ENCODE results near the gene NFAM1. TPM values are rescaled to one million over a fixed set of nuclear protein-coding genes. Genes with fewer than 3 reads are reported as not detected.

NFAM1 gene
- total and polyA plus RNA-seq, 2 donors (not counting 3 experiments of a cell fraction or from before 2014, with no cell fraction given), result not detected

DNA sequence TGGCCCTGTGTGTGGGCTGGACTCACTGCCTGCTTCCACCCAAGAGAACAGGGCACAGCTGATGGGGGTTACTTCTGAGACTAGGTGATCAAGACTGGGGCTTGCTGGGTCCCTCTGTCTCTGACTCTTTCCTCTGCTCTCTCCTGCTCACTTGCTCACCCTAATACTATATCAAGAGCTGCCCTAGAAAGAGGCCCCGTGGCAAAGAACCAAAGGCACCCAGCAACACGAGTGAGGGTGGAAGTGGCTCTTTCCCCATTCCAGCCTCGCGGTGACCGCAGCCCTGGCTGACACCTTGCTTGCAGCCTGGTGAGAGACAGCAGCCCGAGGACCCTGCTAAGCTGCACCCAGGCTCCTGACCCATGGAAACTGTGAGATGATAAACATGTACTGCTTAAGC, 20.7 kb upstream of the NFAM1 start:
- no peak overlapping the region for H3K4me3 ChIP-seq (replicated peaks in 1 of 3; ENCODE audit: insufficient read depth in 1 of 3, low read depth in 1 of 3, low read length in 3 of 3)
- no peak overlapping the region for H2AFZ ChIP-seq (ENCODE audit: low read depth, low read length)
- H3K27ac ChIP-seq (ENCODE audit: insufficient read depth, low read depth, low read length), result no peak overlapping the region
- DNase-seq (ENCODE audit: low read depth, low spot score) (no peak), FAIRE-seq (no peak)
- intact Hi-C loops (cut with micrococcal nuclease) (no loop called here), dilution Hi-C loops (cut with MboI; ENCODE audit: extremely low pct_ligation_motif_present, low sequenced_read_pairs) (no loop called here)
- H3K9me1 ChIP-seq (replicated peaks; ENCODE audit: control insufficient read depth, extremely low read depth, insufficient read depth, low read length), result no peaks in the 10 kb centered on the region
- no TSS peak for BruUV-seq (replicated peaks)
- no peaks in the 10 kb centered on the region for H4K20me1 ChIP-seq (replicated peaks; ENCODE audit: control insufficient read depth, extremely low read depth, insufficient read depth, low read length)
- H3K9ac ChIP-seq (replicated peaks; ENCODE audit: extremely low read depth, insufficient read depth, low read length), result no peak overlapping the region
- POLR2A ChIA-PET, result no interaction called here
- H3K79me2 ChIP-seq (ENCODE audit: control insufficient read depth, insufficient read depth, low read length), result no peaks in the 10 kb centered on the region
- H3K36me3 ChIP-seq (ENCODE audit: control insufficient read depth in 2 of 2, extremely low read depth in 1 of 2, insufficient read depth in 2 of 2, low read length in 2 of 2), result no peaks in the 10 kb centered on the region
- no peaks in the 10 kb centered on the region for H3K4me1 ChIP-seq (ENCODE audit: control insufficient read depth, extremely low read depth, insufficient read depth, low read length)
- TF ChIP-seq JUN (IDR thresholded peaks at IDR 0.05; ENCODE audit: borderline replicate concordance, insufficient read depth, insufficient read length, low read depth) (no peak), GATA2 (IDR thresholded peaks at IDR 0.05; ENCODE audit: insufficient read depth, insufficient read length, low read depth, low read length) (no peak), MYC (IDR thresholded peaks at IDR 0.05; ENCODE audit: low read depth, low read length) (no peak), EZH2 (IDR thresholded peaks at IDR 0.05; ENCODE audit: borderline replicate concordance, low read depth, low read length, severe bottlenecking) (no peak)
- TF ChIP-seq, protein P1, sequence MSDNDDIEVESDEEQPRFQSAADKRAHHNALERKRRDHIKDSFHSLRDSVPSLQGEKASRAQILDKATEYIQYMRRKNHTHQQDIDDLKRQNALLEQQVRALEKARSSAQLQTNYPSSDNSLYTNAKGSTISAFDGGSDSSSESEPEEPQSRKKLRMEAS (IDR thresholded peaks at IDR 0.05; ENCODE audit: insufficient read depth, insufficient read length), result no peak
- TF ChIP-seq, protein P2, sequence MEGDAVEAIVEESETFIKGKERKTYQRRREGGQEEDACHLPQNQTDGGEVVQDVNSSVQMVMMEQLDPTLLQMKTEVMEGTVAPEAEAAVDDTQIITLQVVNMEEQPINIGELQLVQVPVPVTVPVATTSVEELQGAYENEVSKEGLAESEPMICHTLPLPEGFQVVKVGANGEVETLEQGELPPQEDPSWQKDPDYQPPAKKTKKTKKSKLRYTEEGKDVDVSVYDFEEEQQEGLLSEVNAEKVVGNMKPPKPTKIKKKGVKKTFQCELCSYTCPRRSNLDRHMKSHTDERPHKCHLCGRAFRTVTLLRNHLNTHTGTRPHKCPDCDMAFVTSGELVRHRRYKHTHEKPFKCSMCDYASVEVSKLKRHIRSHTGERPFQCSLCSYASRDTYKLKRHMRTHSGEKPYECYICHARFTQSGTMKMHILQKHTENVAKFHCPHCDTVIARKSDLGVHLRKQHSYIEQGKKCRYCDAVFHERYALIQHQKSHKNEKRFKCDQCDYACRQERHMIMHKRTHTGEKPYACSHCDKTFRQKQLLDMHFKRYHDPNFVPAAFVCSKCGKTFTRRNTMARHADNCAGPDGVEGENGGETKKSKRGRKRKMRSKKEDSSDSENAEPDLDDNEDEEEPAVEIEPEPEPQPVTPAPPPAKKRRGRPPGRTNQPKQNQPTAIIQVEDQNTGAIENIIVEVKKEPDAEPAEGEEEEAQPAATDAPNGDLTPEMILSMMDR (IDR thresholded peaks at IDR 0.05; ENCODE audit: extremely low read depth in 1 of 2, insufficient read depth in 1 of 2, low read depth in 1 of 2, low read length in 2 of 2), result no peak
- H3K27me3 ChIP-seq (ENCODE audit: control insufficient read depth in 2 of 2, insufficient read depth in 2 of 2, low read length in 2 of 2), result peaks cover 0 to 4% of the 10 kb centered on the region in 2 experiments
- no peaks in the 10 kb centered on the region for H3K9me3 ChIP-seq (replicated peaks; ENCODE audit: control insufficient read depth, insufficient read depth, low read length)
- CTCF ChIA-PET, result interaction anchor here (1.7 to 1.9 kb wide), 2 partner anchors 8 to 15 kb away, joined by 4 to 5 read pairs; no protein-coding TSS in a partner anchor
- H3K4me2 ChIP-seq (ENCODE audit: insufficient read depth, low read length), result no peak overlapping the region

Data from endothelial cell of umbilical vein (primary cell).